NOMO-1 (cell line): ENCODE measurements around the gene RIPOR2.
A peak's percentile ranks its signal among the peaks of the same experiment; 100 is the strongest.

ENCODE experiments used
- DNase-seq, 2 experiments: peaks; one replicate each; lab custom pipeline; 2025; ENCODE audit not compliant: unreplicated experiment in 2 of 2; lab: John Stamatoyannopoulos, UW

The RIPOR2 gene, protein sequence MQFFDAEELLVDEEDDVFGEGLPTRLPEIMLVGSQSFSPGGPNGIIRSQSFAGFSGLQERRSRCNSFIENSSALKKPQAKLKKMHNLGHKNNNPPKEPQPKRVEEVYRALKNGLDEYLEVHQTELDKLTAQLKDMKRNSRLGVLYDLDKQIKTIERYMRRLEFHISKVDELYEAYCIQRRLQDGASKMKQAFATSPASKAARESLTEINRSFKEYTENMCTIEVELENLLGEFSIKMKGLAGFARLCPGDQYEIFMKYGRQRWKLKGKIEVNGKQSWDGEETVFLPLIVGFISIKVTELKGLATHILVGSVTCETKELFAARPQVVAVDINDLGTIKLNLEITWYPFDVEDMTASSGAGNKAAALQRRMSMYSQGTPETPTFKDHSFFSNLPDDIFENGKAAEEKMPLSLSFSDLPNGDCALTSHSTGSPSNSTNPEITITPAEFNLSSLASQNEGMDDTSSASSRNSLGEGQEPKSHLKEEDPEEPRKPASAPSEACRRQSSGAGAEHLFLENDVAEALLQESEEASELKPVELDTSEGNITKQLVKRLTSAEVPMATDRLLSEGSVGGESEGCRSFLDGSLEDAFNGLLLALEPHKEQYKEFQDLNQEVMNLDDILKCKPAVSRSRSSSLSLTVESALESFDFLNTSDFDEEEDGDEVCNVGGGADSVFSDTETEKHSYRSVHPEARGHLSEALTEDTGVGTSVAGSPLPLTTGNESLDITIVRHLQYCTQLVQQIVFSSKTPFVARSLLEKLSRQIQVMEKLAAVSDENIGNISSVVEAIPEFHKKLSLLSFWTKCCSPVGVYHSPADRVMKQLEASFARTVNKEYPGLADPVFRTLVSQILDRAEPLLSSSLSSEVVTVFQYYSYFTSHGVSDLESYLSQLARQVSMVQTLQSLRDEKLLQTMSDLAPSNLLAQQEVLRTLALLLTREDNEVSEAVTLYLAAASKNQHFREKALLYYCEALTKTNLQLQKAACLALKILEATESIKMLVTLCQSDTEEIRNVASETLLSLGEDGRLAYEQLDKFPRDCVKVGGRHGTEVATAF

DNA sequence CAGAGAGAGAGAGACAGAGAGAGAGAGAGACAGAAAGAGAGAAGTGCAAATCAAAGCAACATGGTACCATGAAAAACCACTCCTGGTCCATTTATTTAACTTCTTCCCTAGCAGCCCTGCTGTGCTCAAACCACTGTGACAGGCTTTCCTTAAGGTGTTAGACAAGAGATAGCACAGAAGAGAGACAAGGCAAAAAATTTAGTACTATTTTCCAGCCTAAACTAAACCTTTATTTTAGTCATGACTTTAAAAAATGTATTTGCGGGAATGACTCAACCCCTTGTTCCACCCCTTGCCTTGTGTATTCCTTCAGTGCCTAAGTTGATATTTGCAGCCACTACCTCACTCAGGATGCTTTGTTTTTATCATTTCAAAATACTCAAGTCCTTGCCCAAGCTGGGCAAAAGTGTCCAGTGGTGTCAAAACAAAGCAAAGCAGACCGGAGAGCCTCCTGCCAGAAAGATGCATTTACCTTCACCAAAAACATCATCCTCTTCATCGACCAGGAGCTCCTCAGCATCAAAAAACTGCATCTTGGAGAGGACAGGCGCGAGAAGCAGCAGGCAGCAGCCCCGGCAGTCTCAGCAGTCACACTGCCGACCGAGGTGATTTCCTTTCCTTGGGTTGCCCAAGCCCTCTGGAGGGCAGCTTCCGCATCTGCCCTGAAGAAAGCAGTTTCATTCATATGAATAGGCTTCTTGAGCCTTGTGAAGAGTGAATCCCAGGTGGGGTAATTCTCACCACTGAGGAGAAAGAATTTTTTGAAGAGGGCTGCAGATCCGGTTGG, at the start of gene RIPOR2:
RIPOR2 (minus strand) TSS at position 595 of the 787 bp plus-strand sequence; CDS start at position 533, 62 bp downstream.
- DNase-seq: peak; percentile 85 to 89

DNA sequence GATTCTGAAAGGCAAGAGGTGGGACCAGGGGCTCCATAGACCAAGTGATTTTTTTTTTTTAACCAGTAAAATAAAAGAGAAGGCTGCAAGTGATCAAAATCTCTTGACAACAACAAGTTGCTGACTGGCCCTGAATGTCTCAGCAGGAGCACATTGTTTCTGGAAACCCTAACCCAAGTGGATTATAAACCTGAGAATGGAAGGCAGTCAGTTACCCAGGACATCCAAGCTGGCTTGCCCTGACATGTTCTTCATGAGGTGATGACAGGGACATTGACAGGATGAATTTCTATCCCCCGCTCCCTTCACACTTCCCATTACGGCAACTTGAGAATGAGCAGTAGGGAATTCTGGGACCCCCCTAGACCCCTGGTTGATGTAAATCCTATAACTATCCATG, 49.6 kb upstream of the RIPOR2 start:
- no peak for DNase-seq

DNA sequence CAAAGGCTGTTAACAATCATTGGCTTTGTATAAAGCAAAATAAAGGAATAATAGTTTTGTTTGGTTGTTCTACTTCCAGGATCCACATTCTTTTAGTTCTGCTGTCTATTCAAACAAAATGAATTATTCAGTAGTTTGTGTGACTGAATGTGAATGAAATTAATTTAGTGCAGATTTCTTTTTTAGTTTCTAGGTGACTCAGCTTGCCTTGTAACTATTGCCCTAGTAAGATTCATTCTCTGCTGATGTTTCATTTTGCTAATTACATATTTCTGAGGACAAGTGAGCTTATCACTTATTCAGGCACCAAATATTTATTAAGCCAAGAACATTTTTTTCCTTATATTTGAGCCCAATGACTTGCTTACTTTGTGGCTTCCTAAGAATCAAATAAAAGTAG, 46.5 kb upstream of the RIPOR2 start:
- no peak for DNase-seq

DNA sequence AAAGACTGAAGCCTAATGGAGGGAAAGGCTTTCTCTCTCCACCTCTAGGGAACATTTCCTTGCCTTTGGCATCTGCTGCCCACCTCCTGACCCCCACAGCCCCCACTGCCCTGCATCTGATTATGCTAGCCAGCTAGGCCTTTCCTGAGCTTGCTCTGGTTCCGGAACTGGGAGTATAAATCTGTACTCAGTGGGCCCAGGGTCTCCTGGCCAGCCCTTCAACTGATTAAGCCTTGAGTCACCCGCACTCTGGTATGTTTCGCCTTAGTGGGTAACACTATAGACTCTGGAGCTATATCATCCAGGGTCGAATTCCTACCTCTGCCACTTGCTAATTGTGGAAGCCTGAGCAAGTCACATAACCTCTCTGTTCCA, 45.6 kb upstream of the RIPOR2 start:
- no peak for DNase-seq

DNA sequence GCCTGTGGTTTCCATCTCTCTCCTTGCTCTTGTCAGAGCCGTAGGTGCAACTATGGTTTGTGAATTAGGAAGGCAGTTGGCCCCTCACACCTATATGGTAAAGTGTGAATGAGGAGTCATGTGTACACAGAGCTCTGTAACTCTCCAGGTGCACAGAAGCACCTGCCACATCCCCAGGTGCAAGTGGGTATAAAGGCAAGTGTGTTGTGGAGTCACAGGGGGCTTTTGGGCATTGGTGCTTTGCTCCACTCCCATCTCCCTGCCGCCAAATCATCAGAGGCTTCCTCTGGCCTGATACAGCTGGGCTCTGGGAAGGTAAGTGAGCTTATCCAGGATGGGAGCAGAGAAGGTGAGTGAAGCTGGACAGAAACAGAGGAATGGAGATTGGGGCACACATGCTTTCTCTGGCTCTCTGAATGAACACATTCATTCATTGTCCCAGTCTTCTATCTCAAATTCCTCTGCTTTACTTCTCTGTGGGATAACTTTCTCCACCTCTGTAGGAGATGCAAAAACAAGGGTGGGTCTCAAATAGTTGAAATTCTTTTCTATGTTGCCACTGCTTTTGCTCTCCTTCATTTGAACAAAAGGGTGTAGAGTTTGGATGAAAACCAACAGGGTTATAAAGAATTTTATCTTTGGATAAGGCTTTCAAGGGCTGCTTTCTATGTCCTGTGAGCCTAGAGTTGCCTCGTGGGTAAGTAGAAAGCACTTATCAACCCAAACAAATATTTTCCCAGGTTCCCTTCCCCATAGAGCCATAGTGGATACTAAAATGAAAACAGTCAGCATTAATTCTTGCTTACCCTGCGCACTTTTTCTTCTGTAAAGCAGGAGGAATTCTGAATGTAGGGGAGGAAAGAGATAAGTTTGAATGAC, 45.0 kb upstream of the RIPOR2 start:
- DNase-seq: no peak

DNA sequence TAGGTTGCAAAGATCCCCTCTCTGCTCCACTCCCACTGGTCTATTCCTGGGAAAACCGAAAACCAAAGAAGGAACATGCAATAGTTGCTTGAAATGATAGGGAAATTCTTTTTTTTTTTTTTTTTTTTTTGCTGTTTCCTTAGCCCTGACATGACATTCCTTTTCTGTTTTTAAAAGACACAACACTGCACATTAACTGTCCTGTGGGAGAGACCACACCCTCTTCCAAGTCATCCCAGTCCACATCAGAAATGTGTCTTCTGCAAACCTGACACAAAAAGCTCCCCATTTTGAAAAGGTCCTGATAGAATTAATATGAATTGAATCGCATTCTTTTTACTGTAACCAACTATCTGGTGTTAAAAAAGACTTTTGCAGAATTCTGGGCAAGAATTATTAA, 43.4 kb upstream of the RIPOR2 start:
- DNase-seq: no peak

DNA sequence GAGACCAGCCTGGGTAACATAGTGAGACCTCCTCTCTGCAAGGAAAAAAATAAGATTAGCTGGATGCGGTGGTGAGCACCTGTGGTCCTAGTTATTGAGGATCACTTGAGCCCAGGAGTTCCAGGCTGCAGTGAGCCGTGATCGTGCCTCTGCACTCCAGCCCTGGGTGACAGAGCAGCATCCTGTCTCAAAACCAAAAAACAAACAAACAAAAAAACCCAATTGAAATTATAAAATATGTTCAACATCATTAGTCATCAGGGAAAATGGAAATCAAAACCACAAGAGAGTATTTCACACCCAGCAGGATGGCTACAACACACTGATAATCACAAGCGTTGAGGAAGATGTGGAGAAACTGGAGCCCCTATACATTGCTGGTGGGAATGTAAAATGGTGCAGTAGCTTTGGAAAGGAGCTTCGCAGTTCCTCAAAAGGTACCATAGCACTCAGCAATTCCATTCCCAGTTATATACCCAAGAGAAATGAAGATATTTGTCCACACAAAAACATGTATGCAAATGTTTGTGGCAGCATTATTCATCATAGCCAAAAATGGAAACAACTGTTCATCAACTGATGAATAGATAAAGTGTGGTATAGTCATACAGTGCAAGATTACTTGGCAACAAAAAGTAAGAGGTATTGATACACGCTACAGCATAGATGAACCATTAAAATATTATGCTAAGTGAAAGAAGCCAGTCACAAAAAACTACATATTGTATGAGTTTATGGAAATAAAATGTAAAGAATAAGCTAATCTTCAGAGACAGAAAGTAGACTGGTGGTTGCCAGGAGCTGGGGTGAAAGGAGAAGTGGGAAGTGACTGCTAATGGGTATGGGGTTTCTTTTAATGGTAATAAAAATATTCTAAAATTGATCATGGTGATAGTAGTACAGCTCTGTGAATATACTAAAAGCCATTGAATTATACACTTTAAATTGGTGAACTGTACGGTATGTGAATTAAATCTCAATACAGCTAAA, 38.7 kb upstream of the RIPOR2 start:
- peak; percentile 20 to 55 for DNase-seq

DNA sequence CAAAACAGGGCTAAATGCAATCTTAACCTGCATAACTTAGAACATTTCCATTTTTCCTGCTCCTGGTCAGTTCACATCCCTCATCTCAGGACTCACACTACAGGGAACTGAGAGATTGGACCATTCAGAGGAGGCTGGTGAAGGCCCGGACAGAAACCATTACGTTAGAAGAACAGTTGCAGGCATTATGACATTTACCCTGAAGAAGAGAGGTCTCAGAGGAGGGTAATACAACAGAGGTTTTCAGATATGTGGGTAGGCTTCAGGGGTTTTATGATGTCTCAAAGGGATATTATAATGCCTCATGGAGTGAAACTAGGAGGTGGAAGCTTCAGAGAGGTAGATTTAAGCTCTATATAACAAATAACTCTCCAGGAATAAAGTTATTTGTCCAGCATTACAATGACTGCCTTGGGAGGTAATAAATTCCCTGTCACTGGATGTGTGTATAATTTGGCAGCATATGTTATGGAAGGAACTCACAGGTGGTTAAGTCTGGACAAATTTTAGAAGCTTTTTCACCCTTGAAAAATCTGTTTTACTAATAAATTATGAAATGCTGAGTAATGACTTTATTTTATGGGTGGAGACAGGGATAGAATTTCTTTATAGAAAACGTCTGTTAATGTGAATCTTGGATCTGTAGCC, 36.7 kb upstream of the RIPOR2 start:
- DNase-seq: no peak

DNA sequence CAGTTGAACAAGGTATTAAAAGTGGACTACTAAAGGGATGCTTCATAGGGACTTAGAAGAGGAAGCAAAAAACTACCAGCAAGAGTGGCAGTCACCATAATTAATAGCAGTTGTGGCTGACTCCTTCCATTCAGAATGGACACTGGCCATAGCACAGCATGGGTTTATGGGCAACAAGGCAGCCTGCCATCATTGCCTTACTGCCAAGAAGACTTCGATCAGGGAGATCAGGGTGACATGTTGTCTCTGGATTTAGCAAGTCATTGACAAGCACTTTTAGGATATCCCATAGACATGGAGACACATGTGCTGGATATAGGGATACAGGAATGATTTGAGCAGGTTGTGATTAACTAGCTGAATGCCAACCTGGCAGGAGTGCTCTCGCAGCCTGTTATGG, 35.3 kb upstream of the RIPOR2 start:
- no peak for DNase-seq

DNA sequence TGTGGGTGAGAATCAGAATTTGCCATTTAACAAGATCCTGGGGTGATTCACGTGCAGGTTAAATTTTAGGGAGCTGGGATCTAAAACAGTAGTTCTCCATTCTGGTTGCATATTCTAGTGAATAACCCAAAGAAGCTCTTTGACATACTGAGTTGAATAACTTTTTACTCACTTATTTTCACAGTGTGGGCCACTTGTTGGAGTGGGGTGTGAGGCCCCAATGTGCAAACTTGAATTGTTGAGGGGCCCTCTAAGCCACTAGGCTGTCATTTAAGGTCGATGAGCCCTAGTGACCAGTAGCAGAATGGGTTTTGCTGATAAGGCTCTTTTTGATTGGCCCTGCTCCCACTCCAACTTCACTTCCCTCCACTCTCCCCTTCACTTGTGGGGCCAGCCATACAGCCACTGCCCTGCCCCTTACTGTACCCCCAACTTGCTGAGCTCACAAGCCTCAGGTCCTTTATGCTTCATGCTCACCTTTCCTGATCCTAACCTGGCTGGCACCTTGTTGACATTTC, 33.6 kb upstream of the RIPOR2 start:
- DNase-seq: no peak

DNA sequence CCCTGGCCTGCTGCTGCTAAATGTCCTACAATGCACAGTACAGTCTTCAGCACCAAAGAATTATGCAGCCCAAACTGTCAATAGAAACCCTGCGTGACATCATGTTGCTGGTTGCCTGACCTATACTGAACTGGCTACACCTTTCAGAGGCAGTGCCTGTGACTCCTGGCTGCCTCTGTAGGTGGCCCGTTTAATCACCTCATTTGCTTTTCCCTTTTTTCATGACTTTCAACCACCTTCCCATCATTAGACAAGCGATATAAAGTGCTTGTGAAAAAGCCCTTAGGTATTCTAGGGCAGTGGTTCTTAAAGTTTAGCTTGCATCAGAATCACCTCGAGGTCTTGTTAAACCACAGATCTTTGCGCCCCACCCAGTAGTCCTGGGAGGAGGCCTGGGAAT, 33.0 kb upstream of the RIPOR2 start:
- no peak for DNase-seq

DNA sequence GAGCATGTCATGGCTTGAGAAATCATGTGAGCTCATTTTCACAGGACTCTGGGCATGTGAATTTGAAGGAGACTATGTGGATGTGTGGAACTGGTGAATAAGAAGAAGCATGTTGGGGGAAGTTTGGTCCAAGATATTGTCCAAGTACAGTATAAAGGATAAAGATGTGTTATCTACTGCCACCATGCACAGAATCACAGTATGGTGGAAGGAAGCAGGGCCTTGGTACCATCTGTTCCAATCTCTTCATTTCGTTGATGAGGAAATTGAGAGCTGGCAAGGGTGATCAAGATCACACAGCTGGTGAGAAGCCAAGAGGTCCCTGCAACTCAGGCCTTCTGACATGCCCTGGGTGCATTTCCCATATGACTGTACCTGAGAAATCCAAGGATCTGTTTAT, 31.5 kb upstream of the RIPOR2 start:
- DNase-seq: no peak

DNA sequence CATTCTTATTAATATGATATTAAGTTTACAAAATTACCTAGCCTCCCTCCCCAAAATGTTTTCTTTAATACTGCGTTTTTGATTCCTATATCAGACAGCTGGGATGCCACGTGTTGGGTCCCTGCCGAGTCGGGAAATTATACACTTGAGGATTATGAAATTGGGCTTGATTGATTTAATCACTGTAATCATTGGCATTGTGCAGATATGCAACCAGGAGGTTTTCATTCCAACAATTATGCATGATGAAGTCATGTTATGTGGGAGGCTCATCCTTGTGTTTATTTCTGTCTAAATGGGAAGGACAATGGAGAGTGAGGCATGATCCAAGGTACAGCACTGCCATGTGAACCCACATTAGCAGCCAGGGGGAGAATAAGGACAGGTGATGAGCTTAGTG, 30.6 kb upstream of the RIPOR2 start:
- no peak for DNase-seq

DNA sequence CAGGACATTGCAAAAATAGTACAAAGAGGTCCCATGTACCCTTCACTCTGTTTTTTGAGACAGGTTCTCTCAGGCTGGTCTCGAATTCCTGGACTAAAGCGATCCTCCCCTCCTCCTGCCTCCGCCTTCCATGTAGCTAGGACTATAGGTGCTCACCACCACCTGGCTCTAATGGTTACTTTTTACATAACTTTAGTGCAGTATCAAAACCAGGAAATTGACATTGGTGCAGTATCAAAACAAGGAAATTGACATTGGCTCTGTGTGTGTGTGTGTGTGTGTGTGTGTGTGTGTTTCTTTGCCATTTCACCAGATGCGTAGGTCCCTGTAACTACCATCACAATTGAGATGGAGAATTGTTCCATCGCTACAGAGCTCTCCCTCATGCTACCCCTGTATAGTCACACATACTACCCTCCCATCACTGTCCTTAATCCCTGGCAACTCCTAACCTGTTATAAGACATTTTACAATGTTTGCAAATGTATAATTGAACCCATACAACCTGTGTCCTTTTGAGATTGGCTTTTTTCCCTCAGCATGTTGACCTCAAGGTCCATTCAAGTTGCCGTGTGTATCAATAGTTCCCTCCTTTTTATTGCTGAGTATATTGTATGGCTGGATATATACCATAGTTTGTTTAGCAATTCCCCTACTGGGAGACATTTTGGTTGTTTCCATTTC, 28.3 kb upstream of the RIPOR2 start:
- no peak for DNase-seq

DNA sequence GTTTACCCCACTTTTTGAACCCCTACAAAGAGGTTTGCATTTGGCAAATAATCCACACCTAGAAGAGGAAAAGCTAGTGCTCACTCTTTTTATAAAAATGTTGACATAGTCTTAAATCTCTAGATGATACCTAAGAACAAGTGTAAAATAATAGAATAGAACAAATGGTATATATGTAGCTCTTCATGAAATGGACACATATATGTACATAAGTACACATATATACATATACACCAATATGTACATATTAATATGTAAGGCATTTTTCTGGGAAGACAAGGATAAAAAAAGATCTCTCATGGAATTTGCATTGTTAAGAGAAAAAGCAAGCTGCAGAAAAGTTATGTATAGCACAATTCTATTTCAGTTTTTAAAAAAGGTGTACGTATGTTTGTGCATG, 27.6 kb upstream of the RIPOR2 start:
- DNase-seq: no peak

DNA sequence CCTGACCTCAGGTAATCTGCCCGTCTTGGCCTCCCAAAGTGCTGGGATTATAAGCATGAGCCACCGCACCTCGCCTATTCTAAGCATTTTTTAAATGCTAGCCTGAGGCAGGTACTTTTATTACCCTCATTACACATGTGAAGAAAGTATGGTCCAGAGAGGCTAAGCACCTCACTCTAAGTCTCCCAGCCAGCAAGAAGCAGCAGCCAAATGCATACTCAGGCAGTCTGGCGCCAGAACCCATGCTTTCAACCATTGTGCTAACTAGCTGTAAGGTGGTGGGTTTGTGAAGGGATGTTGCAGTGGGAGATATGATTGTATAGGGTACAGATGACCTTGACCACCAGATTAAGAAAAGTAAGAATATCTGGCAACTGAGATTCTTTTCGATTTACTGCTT, 26.1 kb upstream of the RIPOR2 start:
- no peak for DNase-seq

DNA sequence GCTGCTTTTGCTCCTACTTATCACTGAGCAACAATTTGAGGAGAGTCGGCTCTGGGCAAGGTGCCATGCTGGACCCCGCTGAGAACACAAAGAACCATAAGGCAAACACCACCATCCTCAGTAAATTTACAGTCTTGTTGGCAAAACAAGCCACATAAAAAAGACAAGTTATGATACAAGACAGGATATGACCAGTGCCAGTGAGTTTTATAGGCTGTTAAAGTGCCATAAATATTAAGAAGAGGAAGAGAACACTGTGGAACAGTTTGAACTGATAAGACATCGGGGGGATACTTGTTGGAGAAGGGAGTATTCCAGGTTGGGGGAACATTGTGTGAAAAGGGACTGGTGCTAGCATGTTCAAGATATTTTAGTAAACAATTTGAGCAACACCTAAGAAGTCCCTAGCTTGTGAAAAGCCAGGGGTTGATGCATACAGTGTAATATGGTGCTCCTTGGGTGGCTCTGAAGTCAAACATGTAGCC, 25.3 kb upstream of the RIPOR2 start:
- DNase-seq: peak; percentile 25 to 59
